HFFc6 (cell line): ENCODE data around the gene ESF1. TPM values are rescaled to one million over a fixed set of nuclear protein-coding genes. Genes with fewer than 3 reads are reported as not detected.

Experiments used
- DNase-seq: peaks from one replicate; pipeline ENCODE4 v3.0.0-alpha.2; 2018
- H3K27ac Mint-ChIP-seq: 2 replicates; pipeline ENCODE4 v1.8.0; 2020; ENCODE audit warnings: mild to moderate bottlenecking, mixed read lengths
- H3K27me3 Mint-ChIP-seq: 2 replicates; pipeline ENCODE4 v1.8.0; 2021; ENCODE audit warnings: mild to moderate bottlenecking, moderate library complexity, mixed read lengths; ENCODE audit not compliant: insufficient read depth
- H3K36me3 Mint-ChIP-seq: 2 replicates; pipeline ENCODE4 v1.8.0; 2021; ENCODE audit warnings: low read depth, mixed read lengths
- H3K4me1 Mint-ChIP-seq: 2 replicates; pipeline ENCODE4 v1.8.0; 2020; ENCODE audit warnings: low read depth, mixed read lengths
- H3K4me3 Mint-ChIP-seq: 2 replicates; pipeline ENCODE4 v1.8.0; 2020; ENCODE audit warnings: mild to moderate bottlenecking, moderate library complexity, mixed read lengths
- H3K9me3 Mint-ChIP-seq: 2 replicates; pipeline ENCODE4 v1.8.0; 2020; ENCODE audit warnings: mild to moderate bottlenecking, mixed read lengths
- total RNA-seq, 6 experiments: library from RNA; stranded (reverse); fragmentation: NEBNext Ultra II Directional; extraction: Animal tissue kit (Norgen Biotek cat#: 25700); gene quantifications; 2 replicates in 1 of 6; 3 replicates in 5 of 6; pipeline ENCODE4 v1.2.3, GENCODE V29; 2021
- TF ChIP-seq, protein P1 (sequence below): fragments of 200-600 bp; sonication (generic); IDR thresholded peaks from 2 replicates; pipeline ENCODE4 v1.5.0; 2021; ENCODE audit warnings: antibody characterized with exemption, mild to moderate bottlenecking

ESF1 gene
- total RNA-seq, 6 experiments from 2014 or later = 12.6 to 14.8 (median 14.2) TPM

DNA sequence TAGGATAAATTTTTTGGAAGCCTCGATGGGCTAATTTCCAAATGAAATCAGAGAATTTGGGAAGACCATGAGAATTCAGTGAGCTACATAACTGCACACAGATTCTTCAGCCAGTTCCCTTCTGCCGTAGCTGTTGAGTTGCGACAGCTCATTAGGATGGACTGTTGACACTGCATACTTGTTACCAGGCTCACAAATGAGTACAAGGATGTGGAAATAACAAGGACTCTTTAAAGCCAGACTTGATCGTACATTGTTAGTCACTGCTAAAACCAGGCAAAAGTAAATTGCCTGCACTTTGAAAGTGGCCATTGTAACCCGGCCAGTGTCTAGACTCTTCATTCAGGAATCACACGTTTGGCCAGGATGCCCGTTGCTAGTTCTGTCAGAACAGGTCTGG lies 37.2 kb upstream of the ESF1 start:
- no peaks in the 10 kb centered on the region for H3K9me3 Mint-ChIP-seq
- no peaks in the 10 kb centered on the region for H3K27me3 Mint-ChIP-seq

DNA sequence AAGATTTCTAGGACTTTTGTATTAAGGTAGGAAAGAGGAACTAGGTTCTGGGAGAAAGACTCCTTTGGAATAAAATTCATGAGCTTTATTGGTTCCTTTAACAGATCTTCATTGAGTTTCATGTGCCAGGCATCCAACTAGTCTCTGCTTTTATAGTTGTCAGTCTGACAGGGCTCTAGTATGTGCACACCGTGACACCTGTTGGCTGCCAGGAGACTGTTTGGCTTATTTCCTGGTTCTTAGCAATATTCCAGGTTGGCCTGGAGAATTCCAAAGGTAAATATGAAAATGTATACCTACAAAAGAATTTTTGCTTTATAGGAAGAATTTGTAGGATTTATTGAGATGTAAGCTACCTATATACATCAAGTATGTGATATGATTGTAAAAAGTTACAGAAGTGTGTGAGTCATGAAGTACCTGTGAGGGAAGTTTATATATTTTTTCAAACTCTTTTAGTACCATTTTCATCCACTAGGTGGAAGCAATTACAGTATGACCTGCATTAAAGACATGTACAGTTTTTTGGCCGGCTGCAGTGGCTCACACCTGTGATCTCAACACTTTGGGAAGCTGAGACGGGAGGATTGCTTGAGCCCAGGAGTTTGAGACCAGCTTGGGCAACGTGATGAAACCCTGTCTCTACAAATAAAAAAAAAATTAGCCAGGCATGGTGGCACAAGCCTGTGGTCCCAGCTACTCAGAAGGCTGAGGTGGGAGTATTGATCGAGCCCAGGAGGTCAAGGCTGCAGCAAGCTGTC lies 35.3 kb upstream of the ESF1 start:
- peaks cover 8% of the 10 kb centered on the region for H3K36me3 Mint-ChIP-seq
- H3K9me3 Mint-ChIP-seq = no peaks in the 10 kb centered on the region
- no peak overlapping the region for H3K4me3 Mint-ChIP-seq
- TF ChIP-seq, protein P1, sequence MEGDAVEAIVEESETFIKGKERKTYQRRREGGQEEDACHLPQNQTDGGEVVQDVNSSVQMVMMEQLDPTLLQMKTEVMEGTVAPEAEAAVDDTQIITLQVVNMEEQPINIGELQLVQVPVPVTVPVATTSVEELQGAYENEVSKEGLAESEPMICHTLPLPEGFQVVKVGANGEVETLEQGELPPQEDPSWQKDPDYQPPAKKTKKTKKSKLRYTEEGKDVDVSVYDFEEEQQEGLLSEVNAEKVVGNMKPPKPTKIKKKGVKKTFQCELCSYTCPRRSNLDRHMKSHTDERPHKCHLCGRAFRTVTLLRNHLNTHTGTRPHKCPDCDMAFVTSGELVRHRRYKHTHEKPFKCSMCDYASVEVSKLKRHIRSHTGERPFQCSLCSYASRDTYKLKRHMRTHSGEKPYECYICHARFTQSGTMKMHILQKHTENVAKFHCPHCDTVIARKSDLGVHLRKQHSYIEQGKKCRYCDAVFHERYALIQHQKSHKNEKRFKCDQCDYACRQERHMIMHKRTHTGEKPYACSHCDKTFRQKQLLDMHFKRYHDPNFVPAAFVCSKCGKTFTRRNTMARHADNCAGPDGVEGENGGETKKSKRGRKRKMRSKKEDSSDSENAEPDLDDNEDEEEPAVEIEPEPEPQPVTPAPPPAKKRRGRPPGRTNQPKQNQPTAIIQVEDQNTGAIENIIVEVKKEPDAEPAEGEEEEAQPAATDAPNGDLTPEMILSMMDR = peak; percentile 88
- H3K27me3 Mint-ChIP-seq = no peaks in the 10 kb centered on the region
- no peak overlapping the region for H3K27ac Mint-ChIP-seq
- H3K4me1 Mint-ChIP-seq = peaks cover 26% of the 10 kb centered on the region
- peak; percentile 53 for DNase-seq

More for the DNA sequence above, 37.2 kb upstream of the ESF1 start:
- peaks cover 18% of the 10 kb centered on the region for H3K4me1 Mint-ChIP-seq
- H3K27ac Mint-ChIP-seq = peak overlapping the region; percentile 60; the same call in 1 of the 2 replicates
- no peak overlapping the region for H3K4me3 Mint-ChIP-seq
- DNase-seq = peak; percentile 29
- TF ChIP-seq, protein P1 = no peak
- H3K36me3 Mint-ChIP-seq = peaks cover 8% of the 10 kb centered on the region

DNA sequence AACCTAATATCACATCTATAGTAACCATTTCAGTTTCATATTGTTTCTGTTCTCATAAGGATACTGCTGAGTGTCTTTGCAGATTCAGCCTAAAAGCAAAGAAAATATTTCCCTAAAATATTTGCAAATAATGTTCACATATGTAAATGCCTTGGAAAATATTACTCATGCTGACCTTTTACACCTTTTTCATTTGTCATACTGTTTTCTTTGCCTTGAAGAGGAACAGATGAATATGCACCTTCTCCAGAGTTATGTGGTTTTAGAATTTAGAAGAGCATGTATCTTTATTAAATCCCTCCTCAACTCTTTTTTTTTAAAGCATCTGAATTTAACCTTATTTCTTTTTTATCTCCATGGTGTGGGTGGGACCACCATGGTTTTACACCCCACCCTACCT lies 32.6 kb upstream of the ESF1 start:
- TF ChIP-seq, protein P1 = no peak
- peak; percentile 7 for DNase-seq
- H3K4me1 Mint-ChIP-seq = peaks cover 23% of the 10 kb centered on the region

DNA sequence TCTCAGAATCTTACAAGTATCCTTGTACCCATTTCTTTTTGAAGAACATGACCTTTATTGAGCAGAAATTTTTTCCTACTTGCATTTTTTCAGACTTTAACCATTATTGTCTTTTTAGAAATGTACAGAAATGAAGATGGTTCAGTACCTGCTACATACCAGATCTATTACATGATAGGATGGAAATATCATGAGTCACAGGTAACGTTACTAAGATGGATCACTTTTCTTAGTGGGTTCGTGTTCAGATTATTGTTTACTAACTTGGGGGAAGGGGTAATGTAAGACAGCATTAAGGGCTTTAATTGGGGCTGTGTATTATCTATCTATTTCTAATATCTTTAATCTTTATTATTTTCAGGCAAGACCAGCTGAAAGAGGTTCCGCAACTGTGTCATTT lies 32.0 kb upstream of the ESF1 start:
- Mint-ChIP-seq H3K4me1 (peaks cover 17% of the 10 kb centered on the region), H3K27me3 (no peaks in the 10 kb centered on the region), H3K9me3 (no peaks in the 10 kb centered on the region), H3K36me3 (peaks cover 8% of the 10 kb centered on the region), H3K4me3 (no peak overlapping the region), H3K27ac (peak overlapping the region; percentile 14)
- TF ChIP-seq, protein P1 = no peak
- no peak for DNase-seq

More for the DNA sequence above, 32.6 kb upstream of the ESF1 start:
- no peak overlapping the region for H3K4me3 Mint-ChIP-seq
- no peaks in the 10 kb centered on the region for H3K9me3 Mint-ChIP-seq
- peaks cover 8% of the 10 kb centered on the region for H3K36me3 Mint-ChIP-seq
- no peak overlapping the region for H3K27ac Mint-ChIP-seq
- H3K27me3 Mint-ChIP-seq = no peaks in the 10 kb centered on the region

DNA sequence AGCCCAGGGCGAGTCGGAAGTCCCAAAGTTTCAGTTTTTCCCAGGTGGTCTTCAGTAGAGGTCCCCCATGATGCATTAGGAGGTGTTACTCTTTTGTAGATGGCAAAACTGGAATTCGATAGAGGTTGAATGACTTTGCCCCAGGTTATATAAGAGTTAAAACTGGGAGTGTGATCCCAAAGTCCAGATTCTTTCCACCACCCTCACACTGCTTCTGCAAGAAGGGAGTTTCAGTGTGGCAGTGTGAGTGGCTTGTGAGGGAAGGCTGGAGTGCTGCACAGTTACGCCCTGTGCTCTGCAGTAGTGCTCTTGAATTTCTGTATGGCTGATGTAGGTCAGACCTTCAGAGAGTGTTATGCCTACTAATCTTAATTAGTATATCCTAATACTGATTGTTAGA lies 30.0 kb upstream of the ESF1 start:
- no peak overlapping the region for H3K4me3 Mint-ChIP-seq
- no peaks in the 10 kb centered on the region for H3K9me3 Mint-ChIP-seq
- no peak overlapping the region for H3K27ac Mint-ChIP-seq
- TF ChIP-seq, protein P1 = no peak
- H3K4me1 Mint-ChIP-seq = peaks cover 17% of the 10 kb centered on the region
- H3K36me3 Mint-ChIP-seq = peaks cover 8% of the 10 kb centered on the region
- DNase-seq = no peak
- no peaks in the 10 kb centered on the region for H3K27me3 Mint-ChIP-seq
